ENCODE measurements around the gene HS3ST6.
A peak's percentile ranks its signal among the peaks of the same experiment; 100 is the strongest.
"Not testable (repeated sequence)": the region's sequence is repeated elsewhere in the genome, so short reads cannot be mapped to it uniquely, and the experiment has no call there.

HS3ST6 gene

GRCh38 chr16:1961651-1962067 lies 43.4 kb upstream of the HS3ST6 start:
- no peaks in the 10 kb centered on the region for H3K4me1 ChIP-seq
- peak; percentile 55 for DNase-seq
- no peak for TF ChIP-seq CTCF (IDR thresholded peaks at IDR 0.05; ENCODE audit: low read depth, low read length)

GRCh38 chr16:1960665-1961630 lies 42.7 kb upstream of the HS3ST6 start:
- peaks cover 35% of the 10 kb centered on the region for H3K36me3 ChIP-seq
- no peak for TF ChIP-seq CTCF (IDR thresholded peaks at IDR 0.05; ENCODE audit: low read depth, low read length)

More at GRCh38 chr16:1961651-1962067, 43.4 kb upstream of the HS3ST6 start:
- H3K36me3 ChIP-seq = peaks cover 35% of the 10 kb centered on the region
- H3K27me3 ChIP-seq = no peaks in the 10 kb centered on the region
- H3K9me3 ChIP-seq = no peaks in the 10 kb centered on the region
- peak overlapping the region; percentile 94; the same call in 1 of the 2 replicates for H3K4me3 ChIP-seq (ENCODE audit: low read depth, low read length)

GRCh38 chr16:1959269-1960039 lies 41.2 kb upstream of the HS3ST6 start, which contains the start of gene NDUFB10:
Gene NDUFB10, plus strand, starts transcription at chr16:1959538. Its CDS starts 87 bp downstream, at chr16:1959625.
- Histone ChIP-seq H3K4me1 (no peaks in the 10 kb centered on the region), H3K27me3 (no peaks in the 10 kb centered on the region), H3K9me3 (no peaks in the 10 kb centered on the region), H3K4me3 (ENCODE audit: low read depth, low read length) (peak within 1 kb of the TSS; percentile 86), H3K36me3 (peaks cover 35% of the 10 kb centered on the region)
- peak; percentile 97 for DNase-seq
- TF ChIP-seq CTCF (IDR thresholded peaks at IDR 0.05; ENCODE audit: low read depth, low read length) = peak; percentile 64

More at GRCh38 chr16:1960665-1961630, 42.7 kb upstream of the HS3ST6 start:
- DNase-seq = peak; percentile 69
- Histone ChIP-seq H3K27me3 (no peaks in the 10 kb centered on the region), H3K9me3 (no peaks in the 10 kb centered on the region), H3K4me3 (ENCODE audit: low read depth, low read length) (peak overlapping the region; percentile 86), H3K4me1 (no peaks in the 10 kb centered on the region)

- Histone ChIP-seq H3K4me3 (ENCODE audit: low read depth, low read length) (peak overlapping the region; percentile 86), H3K9me3 (no peaks in the 10 kb centered on the region)
- DNase-seq = peak; percentile 16
Observed at GRCh38 chr16:1958715-1959268, 40.6 kb upstream of the HS3ST6 start.

GRCh38 chr16:1958143-1958491 lies 39.9 kb upstream of the HS3ST6 start:
- peaks cover 21% of the 10 kb centered on the region for H3K36me3 ChIP-seq
- not testable (repeated sequence) for H3K27me3 ChIP-seq; H3K4me3 ChIP-seq (ENCODE audit: low read depth, low read length); H3K4me1 ChIP-seq; DNase-seq; H3K9me3 ChIP-seq

More at GRCh38 chr16:1958715-1959268, 40.6 kb upstream of the HS3ST6 start:
- TF ChIP-seq CTCF (IDR thresholded peaks at IDR 0.05; ENCODE audit: low read depth, low read length) = no peak
- Histone ChIP-seq H3K27me3 (no peaks in the 10 kb centered on the region), H3K4me1 (no peaks in the 10 kb centered on the region), H3K36me3 (peaks cover 28% of the 10 kb centered on the region)

GRCh38 chr16:1957434-1958142 lies 39.4 kb upstream of the HS3ST6 start:
- not testable (repeated sequence) for H3K27me3 ChIP-seq; DNase-seq; H3K9me3 ChIP-seq; H3K4me1 ChIP-seq; H3K4me3 ChIP-seq (ENCODE audit: low read depth, low read length)
- peaks cover 16% of the 10 kb centered on the region for H3K36me3 ChIP-seq
